ENCODE data around the gene PRSS36.
"Not testable (repeated sequence)": the region's sequence is repeated elsewhere in the genome, so short reads cannot be mapped to it uniquely, and the experiment has no call there.

The PRSS36 gene

GRCh38 chr16:31149894-31150890, at the start of gene PRSS36:
Gene PRSS36, minus strand, starts transcription at chr16:31150066. Its CDS starts 31 bp downstream, at chr16:31150035.
- DNase-seq = no peak

- no peak for DNase-seq
These were observed 49.7 kb upstream of the PRSS36 start for GRCh38 chr16:31199430-31200041.

- no peak for DNase-seq
These were observed 48.5 kb upstream of the PRSS36 start for GRCh38 chr16:31198207-31198882.

GRCh38 chr16:31196324-31197088, 46.6 kb upstream of the PRSS36 start:
- no peak for DNase-seq

GRCh38 chr16:31195861-31196260, 46.0 kb upstream of the PRSS36 start:
- not testable (repeated sequence) for DNase-seq

- DNase-seq = no peak
These were observed 45.0 kb upstream of the PRSS36 start for GRCh38 chr16:31194898-31195297.

GRCh38 chr16:31193874-31194273, 44.0 kb upstream of the PRSS36 start:
- no peak for DNase-seq

- no peak for DNase-seq
These were observed 43.2 kb upstream of the PRSS36 start for GRCh38 chr16:31192856-31193642.

- DNase-seq = no peak
These were observed 42.0 kb upstream of the PRSS36 start for GRCh38 chr16:31191697-31192428.

GRCh38 chr16:31190818-31191444, 41.1 kb upstream of the PRSS36 start:
- DNase-seq = no peak

- no peak for DNase-seq
These were observed 40.2 kb upstream of the PRSS36 start for GRCh38 chr16:31190061-31190460.

GRCh38 chr16:31189412-31189778, 39.5 kb upstream of the PRSS36 start:
- no peak for DNase-seq

- DNase-seq = no peak
These were observed 38.9 kb upstream of the PRSS36 start for GRCh38 chr16:31188450-31189411.

GRCh38 chr16:31187808-31188189, 37.9 kb upstream of the PRSS36 start:
- no peak for DNase-seq

- no peak for DNase-seq
These were observed 37.3 kb upstream of the PRSS36 start for GRCh38 chr16:31186930-31187807.

GRCh38 chr16:31186176-31186575, 36.3 kb upstream of the PRSS36 start:
- no peak for DNase-seq

GRCh38 chr16:31185339-31185738, 35.5 kb upstream of the PRSS36 start:
- DNase-seq = no peak

- DNase-seq = no peak
These were observed 35.0 kb upstream of the PRSS36 start for GRCh38 chr16:31184888-31185287.
